Lung (tissue), 12 donors: ENCODE measurements around the gene HOMEZ. TPM values are rescaled to one million over a fixed set of nuclear protein-coding genes. Genes with fewer than 3 reads are reported as not detected.
A peak's percentile ranks its signal among the peaks of the same experiment; 100 is the strongest.

Source experiments
- ATAC-seq: fragments of 200-7000 bp; cut with Tn5 transposase; one replicate; pipeline ENCODE4 v1.9.1; 2020; ENCODE audit warnings: moderate number of reproducible peaks; ENCODE audit not compliant: insufficient read depth, low FRiP score
- DNase-seq, 3 donors: peaks; one replicate each; pipeline ENCODE4 v3.0.0-alpha.2; 2013 to 2017
- H3K27ac ChIP-seq, 2 donors: one replicate each; pipeline ENCODE4 v1.5.1; 2013; ENCODE audit warnings: mild to moderate bottlenecking in 2 of 2, moderate library complexity in 2 of 2, control low read depth in 1 of 2, inconsistent platforms in 1 of 2, low read depth in 1 of 2, low read length in 1 of 2
- H3K27me3 ChIP-seq, 3 donors: one replicate each; pipeline ENCODE4 v1.5.1; 2013; ENCODE audit warnings: low read length in 2 of 3; ENCODE audit not compliant: control insufficient read depth in 3 of 3, insufficient read depth in 3 of 3
- H3K36me3 ChIP-seq, 4 donors: one replicate each; pipeline ENCODE4 v1.5.1; 2013; ENCODE audit warnings: low read length in 4 of 4, mild to moderate bottlenecking in 1 of 4, moderate library complexity in 1 of 4; ENCODE audit not compliant: control insufficient read depth in 4 of 4, insufficient read depth in 4 of 4
- H3K4me1 ChIP-seq, 5 donors: one replicate each; pipeline ENCODE4 v1.5.1; 2013; ENCODE audit warnings: low read length in 5 of 5, mild to moderate bottlenecking in 2 of 5, moderate library complexity in 1 of 5; ENCODE audit not compliant: control insufficient read depth in 5 of 5, insufficient read depth in 5 of 5
- H3K4me3 ChIP-seq: one replicate; pipeline ENCODE4 v1.5.1; 2013; ENCODE audit warnings: mild to moderate bottlenecking, control low read depth, moderate library complexity
- H3K9ac ChIP-seq, 2 donors: one replicate each; pipeline ENCODE4 v1.5.1; 2013; ENCODE audit warnings: low read length in 2 of 2, control low read depth in 1 of 2; ENCODE audit not compliant: insufficient read depth in 1 of 2
- H3K9me3 ChIP-seq, 4 donors: one replicate each; pipeline ENCODE4 v1.5.1; 2013; ENCODE audit warnings: low read length in 3 of 4, mild to moderate bottlenecking in 1 of 4, moderate library complexity in 1 of 4; ENCODE audit not compliant: control insufficient read depth in 4 of 4, insufficient read depth in 3 of 4
- CTCF ChIP-seq: IDR thresholded peaks from 2 replicates; pipeline ENCODE4 v1.5.1; 2012; ENCODE audit warnings: mild to moderate bottlenecking; ENCODE audit errors: control extremely low read depth, extremely low read depth
- WGBS, 2 donors: extraction: QIAGEN DNeasy Blood & Tissue Kit; methylation state at CpG; one replicate each; pipeline ENCODE4 v1.1.7; 2013; 5-methylcytosine and 5-hydroxymethylcytosine counted together
- polyA plus RNA-seq, 2 donors: library from polyadenylated mRNA; stranded (reverse); fragments of 200-250 nt; gene quantifications; one replicate each; pipeline ENCODE4 v1.2.1, GENCODE V29; 2013
- total RNA-seq, 2 donors: library from RNA; depleted of rRNA in 1 of 2; stranded (reverse); fragments of >200 nt in 1 of 2; gene quantifications; one replicate each; pipeline ENCODE4 v1.2.1, GENCODE V29; 2014 to 2021
- donor health status: control.
- donor health status: control.
- donor health status: Bipolar disorder and iron deficiency.
- donor health status: healthy.
- donor health status: DM: yes; HTN: yes; CAD: no.

The HOMEZ gene
- total and polyA plus RNA-seq, 4 donors, result 6.1 to 13.4 (median 8.4) TPM

- no peak for TF ChIP-seq CTCF
- peaks cover 0 to 31% (median 18%) of the 10 kb centered on the region in 4 donors for H3K36me3 ChIP-seq
- H3K27me3 ChIP-seq, result no peaks in the 10 kb centered on the region
- H3K27ac ChIP-seq, result no peak overlapping the region
- no peaks in the 10 kb centered on the region for H3K9me3 ChIP-seq
- ATAC-seq (no peak), DNase-seq (no peak)
- H3K4me1 ChIP-seq, result peaks cover 0 to 21% (median 12%) of the 10 kb centered on the region in 5 donors
- WGBS, 2 donors, result 92 to 97% methylated on average over 1 of the region's 1 CpG
- no peak overlapping the region for H3K9ac ChIP-seq
- H3K4me3 ChIP-seq, result no peak overlapping the region
These were observed 24.6 kb upstream of the HOMEZ start for GRCh38 chr14:23310546-23310945.

- Histone ChIP-seq H3K9me3 (no peaks in the 10 kb centered on the region), H3K27me3 (no peaks in the 10 kb centered on the region), H3K4me3 (no peak overlapping the region), H3K36me3 (peaks cover 0 to 31% (median 18%) of the 10 kb centered on the region in 4 donors), H3K27ac (no peak overlapping the region), H3K4me1 (peaks cover 0 to 21% (median 12%) of the 10 kb centered on the region in 5 donors), H3K9ac (no peak overlapping the region)
- no peak for TF ChIP-seq CTCF
- DNase-seq, result no peak
- WGBS, 2 donors, result 88 to 89% methylated on average over 17 of the region's 17 CpGs
- no peak for ATAC-seq
These were observed 23.0 kb upstream of the HOMEZ start for GRCh38 chr14:23308721-23309445.

- Histone ChIP-seq H3K4me3 (no peak overlapping the region), H3K4me1 (peaks cover 0 to 21% (median 12%) of the 10 kb centered on the region in 5 donors), H3K9ac (peak overlapping the region; percentile 60 to 86), H3K27me3 (no peaks in the 10 kb centered on the region), H3K27ac (peak overlapping the region; percentile 34 to 74), H3K36me3 (peaks cover 0 to 31% (median 18%) of the 10 kb centered on the region in 4 donors), H3K9me3 (no peaks in the 10 kb centered on the region)
- TF ChIP-seq CTCF, result no peak
- ATAC-seq (no peak), DNase-seq (no peak)
- WGBS, 2 donors, result 85 to 90% methylated on average over 22 of the region's 22 CpGs
These were observed 22.0 kb upstream of the HOMEZ start for GRCh38 chr14:23307687-23308644.
